GM18519 (cell line): ENCODE data around the gene CARNS1.
"Not testable (repeated sequence)": the region's sequence is repeated elsewhere in the genome, so short reads cannot be mapped to it uniquely, and the experiment has no call there.

ENCODE experiments used
- ATAC-seq: cut with Tn5 transposase; IDR thresholded peaks from one replicate; pipeline ENCODE4 v1.9.1; 2021; ENCODE audit warnings: mild to moderate bottlenecking, moderate library complexity; ENCODE audit not compliant: unreplicated experiment, low FRiP score

CARNS1 gene

DNA sequence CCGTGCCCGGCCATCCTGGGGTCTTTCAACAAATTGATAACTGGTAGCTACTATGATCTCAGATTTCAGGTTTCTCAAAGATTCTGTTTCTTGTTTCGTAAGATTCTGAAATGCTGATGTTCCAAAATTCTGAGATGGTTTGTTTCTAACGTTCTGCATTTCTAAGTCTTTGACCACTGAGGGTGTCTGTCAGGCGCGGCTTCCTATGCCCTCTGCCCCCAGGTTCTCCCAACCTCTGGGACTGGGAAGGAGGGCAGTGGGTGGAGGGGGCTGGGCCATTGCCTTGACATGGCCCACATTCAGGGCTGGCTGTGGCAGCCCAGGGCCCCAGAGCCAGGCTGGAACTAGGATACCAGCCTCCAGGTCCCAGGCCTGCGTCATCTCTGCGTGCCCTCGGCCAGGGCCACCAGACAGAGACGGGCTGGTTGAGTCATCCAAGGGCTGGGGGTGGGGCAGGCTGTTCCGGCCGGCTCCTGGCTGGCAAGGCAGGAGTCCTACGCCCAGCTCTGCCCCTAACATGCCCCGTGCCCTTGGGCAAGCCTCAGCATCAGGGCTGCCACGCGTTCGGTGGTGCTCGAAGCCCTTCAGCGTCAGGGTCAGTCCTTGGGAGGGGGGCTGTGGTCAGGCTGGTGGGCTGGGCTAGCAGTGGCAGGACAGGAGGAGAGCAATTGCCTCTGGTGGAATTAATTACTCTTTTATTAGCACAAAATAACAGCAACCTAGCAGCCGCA, 48.4 kb downstream of the CARNS1 start:
- ATAC-seq = no peak

GRCh38 chr11:67464411-67465188, 49.1 kb downstream of the CARNS1 start:
- no peak for ATAC-seq

DNA sequence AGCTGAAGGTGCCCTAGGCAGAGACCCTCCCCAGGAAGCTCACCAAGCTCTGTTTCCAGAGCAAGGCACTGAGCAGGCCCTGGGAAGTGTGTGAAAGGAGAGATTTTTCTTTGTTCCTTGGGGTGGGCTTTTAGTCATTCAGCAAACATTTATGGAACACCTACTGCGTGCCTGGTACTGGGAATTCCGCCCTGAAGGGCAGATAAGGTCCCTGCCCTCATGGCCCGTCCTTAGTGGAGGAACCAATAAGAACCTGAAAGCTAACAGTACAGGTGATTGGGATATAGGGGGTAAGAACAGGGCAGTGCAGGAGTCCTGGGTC, 49.7 kb downstream of the CARNS1 start:
- ATAC-seq = no peak

DNA sequence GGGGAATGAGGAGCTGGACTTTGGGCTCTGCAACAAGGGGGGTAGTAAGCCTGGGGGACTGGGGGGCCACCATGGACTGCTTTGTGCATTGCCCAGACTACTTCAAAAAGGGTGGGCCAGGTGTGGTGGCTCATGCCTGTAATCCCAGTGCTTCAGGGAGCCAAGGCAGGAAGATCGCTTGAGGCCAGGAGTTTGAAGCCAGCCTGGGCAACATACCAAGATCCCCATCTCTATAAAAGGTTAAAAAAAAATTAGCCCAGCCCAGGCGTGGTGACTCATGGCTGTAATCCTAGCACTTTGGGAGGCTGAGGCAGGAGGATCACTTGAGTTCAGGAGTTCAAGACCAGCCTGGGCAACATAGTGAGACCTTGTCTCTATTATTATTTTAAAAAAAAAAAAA, 50.1 kb downstream of the CARNS1 start:
- ATAC-seq = not testable (repeated sequence)

DNA sequence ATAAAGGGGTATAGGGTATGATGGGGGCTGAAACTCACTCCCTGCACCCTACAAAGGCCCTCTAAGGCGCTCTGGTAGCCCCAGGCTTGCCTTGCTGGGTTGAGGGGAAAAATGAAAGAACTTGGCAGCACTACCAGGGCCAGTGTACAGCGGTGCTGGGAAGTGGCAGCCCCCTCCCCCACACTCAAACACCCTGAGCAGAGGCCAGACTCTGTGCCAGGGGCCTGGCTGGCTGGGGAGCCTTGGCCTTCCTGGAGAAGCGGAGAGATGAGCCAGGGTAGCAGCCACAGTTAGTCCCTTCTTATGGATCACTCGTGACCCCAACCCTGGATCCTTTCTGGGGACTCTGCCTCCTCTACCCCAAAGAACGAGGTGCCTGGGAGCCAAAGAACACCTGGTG, 50.9 kb downstream of the CARNS1 start:
- ATAC-seq = no peak

GRCh38 chr11:67466962-67467771, 51.7 kb downstream of the CARNS1 start:
- ATAC-seq = no peak

- ATAC-seq = no peak
These were observed 52.6 kb downstream of the CARNS1 start for GRCh38 chr11:67468056-67468455.

GRCh38 chr11:67468456-67468758, 52.9 kb downstream of the CARNS1 start:
- ATAC-seq = no peak

GRCh38 chr11:67468759-67469507, 53.5 kb downstream of the CARNS1 start, which contains the start of gene TMEM134:
Gene TMEM134, minus strand, starts transcription at chr11:67469251. Its CDS starts 59 bp downstream, at chr11:67469192.
- ATAC-seq = peak; percentile 46

DNA sequence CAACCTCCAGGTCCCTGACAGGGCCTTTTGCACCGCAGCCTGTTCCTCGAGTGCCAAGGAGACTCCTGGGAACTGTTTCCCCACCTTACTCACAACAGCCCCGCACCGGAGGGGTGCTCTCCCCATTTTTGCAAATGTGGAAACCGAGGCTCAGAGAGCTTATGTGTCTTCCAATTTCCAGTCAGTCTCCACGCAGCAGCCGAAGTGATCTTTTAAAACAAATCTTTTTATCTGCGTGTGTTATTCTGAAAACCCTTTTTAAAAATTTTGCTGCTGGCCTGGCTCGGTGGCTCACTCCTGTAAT, 54.0 kb downstream of the CARNS1 start:
- ATAC-seq = peak; percentile 6

DNA sequence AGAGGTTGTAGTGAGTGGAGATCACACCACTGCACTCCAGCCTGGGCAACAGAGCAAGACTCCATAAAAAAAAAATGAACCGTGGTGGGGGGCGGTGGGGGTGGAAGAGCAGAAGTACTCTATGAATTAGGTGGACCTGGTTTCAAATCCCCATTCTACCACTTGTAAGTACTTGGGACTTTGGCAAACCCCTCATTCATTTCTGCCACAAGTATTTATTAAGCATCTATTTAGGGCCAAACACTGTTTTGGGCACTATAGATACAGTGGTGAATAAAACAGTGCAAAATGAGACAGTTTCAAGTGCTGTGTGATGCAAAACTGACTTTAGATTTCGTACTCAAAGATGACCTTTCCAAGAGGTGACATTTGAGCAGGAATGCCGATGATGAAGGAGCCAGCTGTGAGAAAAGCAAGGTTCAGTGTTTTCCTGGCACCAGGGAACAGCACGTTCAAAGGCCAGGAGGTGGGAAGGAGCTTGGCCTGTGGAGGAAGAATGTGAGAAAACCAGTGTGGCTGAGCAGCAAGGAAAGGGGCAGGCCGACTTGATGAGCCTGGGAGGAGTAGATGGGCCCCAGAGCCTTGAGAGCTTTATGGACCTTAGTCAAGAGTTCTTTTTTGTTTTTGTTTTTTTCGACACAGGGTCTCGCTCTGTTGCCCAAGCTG, 55.0 kb downstream of the CARNS1 start:
- no peak for ATAC-seq

DNA sequence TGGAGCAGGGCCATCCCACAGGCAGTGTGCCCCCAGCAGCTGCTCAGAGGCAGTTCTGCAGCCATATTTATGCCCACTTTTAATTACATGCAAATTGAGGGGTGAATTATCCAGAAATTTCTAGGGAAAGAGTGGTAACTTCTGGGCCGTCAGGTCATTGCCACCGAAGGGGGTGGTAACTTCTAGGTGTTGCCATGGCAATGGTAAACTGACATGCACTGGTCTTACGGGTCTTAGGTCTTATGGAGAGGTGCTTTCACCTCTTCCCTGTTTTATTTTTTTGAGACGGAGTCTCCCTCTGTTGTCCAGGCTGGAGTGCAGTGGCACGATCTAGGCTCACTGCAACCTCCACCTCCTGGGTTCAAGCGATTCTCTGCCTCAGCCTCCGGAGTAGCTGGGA, 57.4 kb downstream of the CARNS1 start:
- ATAC-seq = no peak
